PC-9 (cell line): ENCODE results near the gene WAPL.
"Not testable (repeated sequence)": the region's sequence is repeated elsewhere in the genome, so short reads cannot be mapped to it uniquely, and the experiment has no call there.

Experiments
- EZH2 ChIP-seq: fragments of 200-600 bp; sonication (generic); IDR thresholded peaks from 2 replicates; pipeline ENCODE4 v1.8.0; 2017; ENCODE audit warnings: antibody characterized with exemption, low read depth
- TF ChIP-seq, protein P1 (sequence below): fragments of 200-600 bp; sonication (generic); conservative IDR thresholded peaks from 2 replicates; pipeline ENCODE4 v1.6.1; 2017; ENCODE audit warnings: mixed run types, antibody characterized with exemption, mild to moderate bottlenecking, moderate library complexity

DNA sequence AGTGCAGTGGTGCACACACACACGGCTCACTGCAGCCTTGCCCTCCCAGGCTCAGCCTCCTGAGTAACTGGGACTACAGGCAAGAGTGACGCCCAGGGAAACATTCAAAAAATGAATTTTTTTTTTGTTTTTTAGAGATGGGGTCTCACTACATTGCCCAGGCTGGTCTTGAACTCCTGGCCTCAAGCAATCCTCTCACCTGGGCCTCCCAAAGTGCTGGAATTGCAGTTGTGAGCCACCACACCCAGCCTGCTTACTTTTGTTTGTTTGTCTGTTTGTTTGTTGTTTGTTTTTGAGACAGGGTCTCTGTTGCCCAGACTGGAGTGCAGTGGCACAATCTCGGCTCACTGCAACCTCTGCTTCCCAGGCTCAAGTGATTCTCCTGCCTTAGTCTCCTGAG is 7.1 kb upstream of the WAPL start:
- TF ChIP-seq, protein P1, sequence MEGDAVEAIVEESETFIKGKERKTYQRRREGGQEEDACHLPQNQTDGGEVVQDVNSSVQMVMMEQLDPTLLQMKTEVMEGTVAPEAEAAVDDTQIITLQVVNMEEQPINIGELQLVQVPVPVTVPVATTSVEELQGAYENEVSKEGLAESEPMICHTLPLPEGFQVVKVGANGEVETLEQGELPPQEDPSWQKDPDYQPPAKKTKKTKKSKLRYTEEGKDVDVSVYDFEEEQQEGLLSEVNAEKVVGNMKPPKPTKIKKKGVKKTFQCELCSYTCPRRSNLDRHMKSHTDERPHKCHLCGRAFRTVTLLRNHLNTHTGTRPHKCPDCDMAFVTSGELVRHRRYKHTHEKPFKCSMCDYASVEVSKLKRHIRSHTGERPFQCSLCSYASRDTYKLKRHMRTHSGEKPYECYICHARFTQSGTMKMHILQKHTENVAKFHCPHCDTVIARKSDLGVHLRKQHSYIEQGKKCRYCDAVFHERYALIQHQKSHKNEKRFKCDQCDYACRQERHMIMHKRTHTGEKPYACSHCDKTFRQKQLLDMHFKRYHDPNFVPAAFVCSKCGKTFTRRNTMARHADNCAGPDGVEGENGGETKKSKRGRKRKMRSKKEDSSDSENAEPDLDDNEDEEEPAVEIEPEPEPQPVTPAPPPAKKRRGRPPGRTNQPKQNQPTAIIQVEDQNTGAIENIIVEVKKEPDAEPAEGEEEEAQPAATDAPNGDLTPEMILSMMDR, result not testable (repeated sequence)
- not testable (repeated sequence) for TF ChIP-seq EZH2
